Tibial nerve (tissue), 4 donors: ENCODE measurements around the gene ATP8A2.

Source experiments
- EP300 ChIP-seq, 2 donors: sonication (generic); formaldehyde crosslinking; IDR thresholded peaks; one replicate each; pipeline ENCODE4 v1.6.1; 2017; ENCODE audit warnings: antibody characterized with exemption in 2 of 2, mild to moderate bottlenecking in 1 of 2
- POLR2A ChIP-seq, 2 donors: fragments of 450-650 bp; IDR thresholded peaks; one replicate each; pipeline ENCODE4 v1.6.1; 2017; ENCODE audit warnings: antibody characterized with exemption in 2 of 2, mild to moderate bottlenecking in 2 of 2, moderate library complexity in 2 of 2
- TF ChIP-seq, protein P1 (sequence below), 5 experiments: fragments of 200-600 bp in 3 of 5; fragments of 450-650 bp in 2 of 5; sonication (generic) in 3 of 5; IDR thresholded peaks; one replicate each; pipeline ENCODE4 v1.5.1; 2016 to 2019; ENCODE audit warnings: antibody characterized with exemption in 5 of 5, mild to moderate bottlenecking in 3 of 5, moderate library complexity in 2 of 5

- TF ChIP-seq POLR2A (IDR thresholded peaks at IDR 0.05) (no peak), EP300 (IDR thresholded peaks at IDR 0.05) (no peak)
- TF ChIP-seq, protein P1, sequence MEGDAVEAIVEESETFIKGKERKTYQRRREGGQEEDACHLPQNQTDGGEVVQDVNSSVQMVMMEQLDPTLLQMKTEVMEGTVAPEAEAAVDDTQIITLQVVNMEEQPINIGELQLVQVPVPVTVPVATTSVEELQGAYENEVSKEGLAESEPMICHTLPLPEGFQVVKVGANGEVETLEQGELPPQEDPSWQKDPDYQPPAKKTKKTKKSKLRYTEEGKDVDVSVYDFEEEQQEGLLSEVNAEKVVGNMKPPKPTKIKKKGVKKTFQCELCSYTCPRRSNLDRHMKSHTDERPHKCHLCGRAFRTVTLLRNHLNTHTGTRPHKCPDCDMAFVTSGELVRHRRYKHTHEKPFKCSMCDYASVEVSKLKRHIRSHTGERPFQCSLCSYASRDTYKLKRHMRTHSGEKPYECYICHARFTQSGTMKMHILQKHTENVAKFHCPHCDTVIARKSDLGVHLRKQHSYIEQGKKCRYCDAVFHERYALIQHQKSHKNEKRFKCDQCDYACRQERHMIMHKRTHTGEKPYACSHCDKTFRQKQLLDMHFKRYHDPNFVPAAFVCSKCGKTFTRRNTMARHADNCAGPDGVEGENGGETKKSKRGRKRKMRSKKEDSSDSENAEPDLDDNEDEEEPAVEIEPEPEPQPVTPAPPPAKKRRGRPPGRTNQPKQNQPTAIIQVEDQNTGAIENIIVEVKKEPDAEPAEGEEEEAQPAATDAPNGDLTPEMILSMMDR (IDR thresholded peaks at IDR 0.05) = no peak
Observed at GRCh38 chr13:25507841-25508240, 136.1 kb downstream of the ATP8A2 start.
